Brain microvascular endothelial cell (primary cell): ENCODE results near the gene SLC25A46.

Experiments
- DNase-seq: peaks from one replicate; pipeline ENCODE4 v3.0.0-alpha.2; 2020
- H3K27ac ChIP-seq: fragments of 250-450 bp; sonication (Bioruptor Pico); 2 replicates; pipeline ENCODE4 v1.5.1; 2020; ENCODE audit warnings: mild to moderate bottlenecking, moderate library complexity
- H3K27me3 ChIP-seq: fragments of 250-450 bp; sonication (Bioruptor Pico); replicated peaks from 2 replicates; pipeline ENCODE4 v1.5.1; 2020; ENCODE audit warnings: mild to moderate bottlenecking
- H3K36me3 ChIP-seq: fragments of 250-450 bp; sonication (Bioruptor Pico); replicated peaks from 2 replicates; pipeline ENCODE4 v1.5.1; 2020; ENCODE audit warnings: mild to moderate bottlenecking
- H3K4me3 ChIP-seq: 2 replicates; pipeline ENCODE4 v1.5.1; 2011; ENCODE audit warnings: low read depth, mild to moderate bottlenecking, control low read depth, low read length, moderate library complexity
- CTCF ChIP-seq: IDR thresholded peaks from 2 replicates; pipeline ENCODE4 v1.5.1; 2011; ENCODE audit warnings: low read depth, mild to moderate bottlenecking, moderate library complexity, low read length, control low read depth, inconsistent platforms; ENCODE audit errors: missing control alignments
- in situ Hi-C: cut with HindIII; loops from 2 replicates; pipeline ENCODE4 v1.10.0; 2017; ENCODE audit warnings: low sequenced_read_pairs, low pct_ligation_motif_present

The SLC25A46 gene

GRCh38 chr5:110753600-110753999 lies 14.8 kb downstream of the SLC25A46 start:
- in situ Hi-C loops, result no loop called here
- no peaks in the 10 kb centered on the region for H3K27me3 ChIP-seq
- TF ChIP-seq CTCF, result no peak
- peaks cover 6% of the 10 kb centered on the region for H3K36me3 ChIP-seq
- no peak for DNase-seq
- H3K4me3 ChIP-seq, result no peak overlapping the region
- no peak overlapping the region for H3K27ac ChIP-seq

GRCh38 chr5:110754181-110754580 lies 15.4 kb downstream of the SLC25A46 start:
- Histone ChIP-seq H3K36me3 (peaks cover 2% of the 10 kb centered on the region), H3K4me3 (no peak overlapping the region), H3K27ac (no peak overlapping the region), H3K27me3 (no peaks in the 10 kb centered on the region)
- TF ChIP-seq CTCF, result no peak
- in situ Hi-C loops, result no loop called here
- DNase-seq, result no peak

GRCh38 chr5:110757118-110757729 lies 18.4 kb downstream of the SLC25A46 start:
- Histone ChIP-seq H3K27me3 (no peaks in the 10 kb centered on the region), H3K36me3 (peaks cover 13% of the 10 kb centered on the region), H3K27ac (no peak overlapping the region), H3K4me3 (no peak overlapping the region)
- TF ChIP-seq CTCF, result peak; percentile 41
- DNase-seq, result peak; percentile 55
- in situ Hi-C loops, result no loop called here

GRCh38 chr5:110760158-110760557 lies 21.4 kb downstream of the SLC25A46 start:
- in situ Hi-C loops, result no loop called here
- Histone ChIP-seq H3K36me3 (peaks cover 15% of the 10 kb centered on the region), H3K4me3 (no peak overlapping the region)

GRCh38 chr5:110768138-110768860 lies 29.5 kb downstream of the SLC25A46 start:
- H3K27me3 ChIP-seq, result no peaks in the 10 kb centered on the region
- no peaks in the 10 kb centered on the region for H3K36me3 ChIP-seq
- no peak overlapping the region for H3K4me3 ChIP-seq
- DNase-seq, result peak; percentile 11
- TF ChIP-seq CTCF, result no peak
- no peak overlapping the region for H3K27ac ChIP-seq
- in situ Hi-C loops, result no loop called here

More at GRCh38 chr5:110760158-110760557, 21.4 kb downstream of the SLC25A46 start:
- DNase-seq, result no peak
- no peak for TF ChIP-seq CTCF
- Histone ChIP-seq H3K27ac (no peak overlapping the region), H3K27me3 (no peaks in the 10 kb centered on the region)
